PC-9 (cell line): ENCODE results near the gene LAMP5. TPM values are rescaled to one million over a fixed set of nuclear protein-coding genes. Genes with fewer than 3 reads are reported as not detected.

Experiments used
- BruUV-seq: library from RNA; stranded (reverse); fragments of 400-500 nt; replicated peaks from 2 replicates; lab custom pipeline; 2021; lab: Mats Ljungman, UMichigan
- CTCF ChIA-PET: fragments of 300-600 bp; sonication (Branson Sonifier 250); formaldehyde crosslinking; loops from one replicate; lab custom pipeline; 2022; ENCODE audit warnings: antibody characterized with exemption; lab: Charles Lee
- POLR2A ChIA-PET: fragments of 300-600 bp; sonication (Branson Sonifier 250); formaldehyde crosslinking; loops from one replicate; lab custom pipeline; 2022; ENCODE audit warnings: antibody characterized with exemption; ENCODE audit not compliant: unreplicated experiment; lab: Charles Lee
- DNase-seq, 2 experiments: peaks; one replicate each; pipeline versions ENCODE4 v3.0.0 to v3.0.0-alpha.2; 2015 to 2022; ENCODE audit warnings: mixed read lengths in 1 of 2
- H2AFZ ChIP-seq: fragments of 200-600 bp; sonication (generic); 2 replicates; pipeline ENCODE4 v1.8.1; 2017; ENCODE audit warnings: antibody characterized with exemption
- H3F3A ChIP-seq: fragments of 200-600 bp; sonication (generic); 2 replicates; pipeline ENCODE4 v1.8.1; 2017; ENCODE audit warnings: antibody characterized with exemption, mild to moderate bottlenecking, low read depth; ENCODE audit not compliant: insufficient read depth
- H3K27ac ChIP-seq: fragments of 200-600 bp; sonication (generic); 2 replicates; pipeline ENCODE4 v1.6.1; 2016; ENCODE audit warnings: mixed run types
- H3K27me3 ChIP-seq: fragments of 200-600 bp; sonication (generic); 2 replicates; pipeline ENCODE4 v1.6.1; 2016; ENCODE audit warnings: low read depth, mixed run types; ENCODE audit not compliant: insufficient read depth
- H3K36me3 ChIP-seq: fragments of 200-600 bp; sonication (generic); 2 replicates; pipeline ENCODE4 v1.6.1; 2016; ENCODE audit warnings: low read depth, mixed run types
- H3K4me1 ChIP-seq: fragments of 200-600 bp; sonication (generic); replicated peaks from 2 replicates; pipeline ENCODE4 v1.6.1; 2016; ENCODE audit warnings: mixed run types; ENCODE audit not compliant: insufficient read depth
- H3K4me2 ChIP-seq: fragments of 200-600 bp; sonication (generic); 2 replicates; pipeline ENCODE4 v1.6.1; 2017; ENCODE audit warnings: mixed run types
- H3K4me3 ChIP-seq: fragments of 200-600 bp; sonication (generic); 2 replicates; pipeline ENCODE4 v1.6.1; 2016; ENCODE audit warnings: mixed run types
- H3K79me2 ChIP-seq: fragments of 200-600 bp; sonication (generic); 2 replicates; pipeline ENCODE4 v1.6.1; 2017; ENCODE audit warnings: low read depth, mixed run types
- H3K9me2 ChIP-seq: fragments of 200-600 bp; sonication (generic); 2 replicates; pipeline ENCODE4 v1.8.1; 2017; ENCODE audit warnings: mild to moderate bottlenecking; ENCODE audit not compliant: insufficient read depth
- H3K9me3 ChIP-seq: fragments of 200-600 bp; sonication (generic); 2 replicates; pipeline ENCODE4 v1.8.1; 2016; ENCODE audit warnings: low read depth; ENCODE audit not compliant: insufficient read depth
- H4K20me1 ChIP-seq: fragments of 200-600 bp; sonication (generic); 2 replicates; pipeline ENCODE4 v1.8.1; 2017; ENCODE audit not compliant: insufficient read depth
- CTCF ChIP-seq: fragments of 200-600 bp; sonication (generic); conservative IDR thresholded peaks from 2 replicates; pipeline ENCODE4 v1.6.1; 2017; ENCODE audit warnings: mixed run types, antibody characterized with exemption, mild to moderate bottlenecking, moderate library complexity
- EZH2 ChIP-seq: fragments of 200-600 bp; sonication (generic); IDR thresholded peaks from 2 replicates; pipeline ENCODE4 v1.8.0; 2017; ENCODE audit warnings: antibody characterized with exemption, low read depth
- intact Hi-C: fragments of 100-400 bp; cut with micrococcal nuclease; formaldehyde crosslinking; loops from one replicate; pipeline ENCODE4 v1.10.0; 2022; ENCODE audit not compliant: unreplicated experiment
- total RNA-seq: library from RNA; stranded (reverse); gene quantifications from 2 replicates; pipeline ENCODE4 v1.2.3, GENCODE V29; 2021

The LAMP5 gene
- total RNA-seq, 1 experiment from 2014 or later = not detected

GRCh38 chr20:9475456-9475855, 38.9 kb upstream of the LAMP5 start:
- no peak overlapping the region for H3K4me3 ChIP-seq
- H3K4me2 ChIP-seq = no peak overlapping the region
- no peaks in the 10 kb centered on the region for H3K4me1 ChIP-seq
- ChIA-PET CTCF (no interaction called here), POLR2A (no interaction called here)
- no peak overlapping the region for H3K27ac ChIP-seq
- H2AFZ ChIP-seq = no peak overlapping the region
- no peaks in the 10 kb centered on the region for H3K9me2 ChIP-seq
- TF ChIP-seq EZH2 (no peak), CTCF (no peak)
- H3F3A ChIP-seq = no peaks in the 10 kb centered on the region
- no peaks in the 10 kb centered on the region for H3K27me3 ChIP-seq
- no peaks in the 10 kb centered on the region for H3K36me3 ChIP-seq
- no peaks in the 10 kb centered on the region for H3K9me3 ChIP-seq
- H3K79me2 ChIP-seq = no peaks in the 10 kb centered on the region
- BruUV-seq = no TSS peak
- intact Hi-C loops = no loop called here
- no peak for DNase-seq
- H4K20me1 ChIP-seq = no peaks in the 10 kb centered on the region

GRCh38 chr20:9476174-9476573, 38.2 kb upstream of the LAMP5 start:
- Histone ChIP-seq H3K9me2 (no peaks in the 10 kb centered on the region), H3K4me3 (no peak overlapping the region), H3F3A (no peaks in the 10 kb centered on the region), H4K20me1 (no peaks in the 10 kb centered on the region), H3K9me3 (no peaks in the 10 kb centered on the region; the same call in 1 of the 2 replicates), H3K27me3 (no peaks in the 10 kb centered on the region), H3K79me2 (no peaks in the 10 kb centered on the region), H2AFZ (no peak overlapping the region), H3K36me3 (no peaks in the 10 kb centered on the region), H3K27ac (no peak overlapping the region), H3K4me2 (no peak overlapping the region), H3K4me1 (no peaks in the 10 kb centered on the region)
- DNase-seq = no peak
- ChIA-PET CTCF (no interaction called here), POLR2A (no interaction called here)
- BruUV-seq = no TSS peak
- TF ChIP-seq CTCF (no peak), EZH2 (no peak)
- intact Hi-C loops = no loop called here

GRCh38 chr20:9476637-9477036, 37.8 kb upstream of the LAMP5 start:
- Histone ChIP-seq H4K20me1 (no peaks in the 10 kb centered on the region), H3K9me2 (no peaks in the 10 kb centered on the region), H3K4me3 (no peak overlapping the region), H3K36me3 (no peaks in the 10 kb centered on the region), H3K79me2 (no peaks in the 10 kb centered on the region), H3F3A (no peaks in the 10 kb centered on the region), H2AFZ (no peak overlapping the region), H3K4me1 (no peaks in the 10 kb centered on the region), H3K4me2 (no peak overlapping the region), H3K27me3 (no peaks in the 10 kb centered on the region), H3K27ac (no peak overlapping the region), H3K9me3 (no peaks in the 10 kb centered on the region; the same call in 1 of the 2 replicates)
- ChIA-PET CTCF (no interaction called here), POLR2A (no interaction called here)
- no TSS peak for BruUV-seq
- intact Hi-C loops = no loop called here
- no peak for DNase-seq
- TF ChIP-seq EZH2 (no peak), CTCF (no peak)
